Adipocyte (in vitro differentiated cells): Measurements from ENCODE around the gene PPM1M.

Source experiments
- DNase-seq: peaks from one replicate; pipeline ENCODE4 v3.0.0-alpha.2; 2015; ENCODE audit warnings: low read depth
- H3K27me3 ChIP-seq: replicated peaks from 2 replicates; pipeline ENCODE4 v1.7.0; 2013; ENCODE audit warnings: mild to moderate bottlenecking, low read length, moderate library complexity; ENCODE audit not compliant: control insufficient read depth, insufficient read depth
- H3K36me3 ChIP-seq: 2 replicates; pipeline ENCODE4 v1.7.0; 2013; ENCODE audit warnings: low read length, mild to moderate bottlenecking, moderate library complexity; ENCODE audit not compliant: control insufficient read depth, insufficient read depth, severe bottlenecking
- H3K4me1 ChIP-seq: 2 replicates; pipeline ENCODE4 v1.7.0; 2013; ENCODE audit warnings: mild to moderate bottlenecking, low read length, moderate library complexity; ENCODE audit not compliant: control insufficient read depth, insufficient read depth
- H3K4me3 ChIP-seq: 2 replicates; pipeline ENCODE4 v1.7.0; 2013; ENCODE audit warnings: mild to moderate bottlenecking, low read length, moderate library complexity
- H3K9ac ChIP-seq: 2 replicates; pipeline ENCODE4 v1.7.0; 2013; ENCODE audit warnings: mild to moderate bottlenecking, low read length, moderate library complexity
- H3K9me3 ChIP-seq: 2 replicates; pipeline ENCODE4 v1.7.0; 2013; ENCODE audit warnings: mild to moderate bottlenecking, low read length, moderate library complexity; ENCODE audit not compliant: control insufficient read depth

Gene PPM1M

DNA sequence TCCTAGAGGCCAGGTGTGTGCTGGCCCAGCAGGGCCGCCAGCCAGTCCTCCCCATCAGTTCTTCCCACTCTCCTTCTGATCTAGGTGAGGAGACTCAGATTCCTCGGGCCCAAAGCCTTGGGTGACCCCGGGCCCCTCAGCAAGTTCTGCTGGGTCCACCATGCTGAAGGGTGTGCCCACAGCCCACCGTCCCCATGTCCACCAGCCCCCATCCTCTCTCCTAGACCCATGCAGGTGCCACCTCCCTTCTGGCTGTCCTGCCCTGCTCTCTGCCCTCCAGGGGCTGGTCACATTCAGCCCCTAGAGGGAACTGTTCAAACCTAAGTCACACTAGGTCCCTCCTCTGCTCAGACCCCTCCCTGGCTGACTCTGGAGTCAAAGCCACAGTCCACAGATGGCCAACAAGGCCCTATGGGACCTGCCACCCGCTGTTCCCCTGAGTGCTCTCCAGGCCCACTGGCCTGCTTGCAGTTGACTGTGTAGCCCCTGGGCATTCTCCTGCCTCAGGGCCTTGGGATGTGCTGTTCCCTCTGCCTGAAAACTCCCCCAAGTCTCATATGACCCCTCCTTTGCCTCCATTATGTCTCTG, 19.2 kb upstream of the PPM1M start:
- Histone ChIP-seq H3K36me3 (peaks cover 35% of the 10 kb centered on the region), H3K9me3 (no peaks in the 10 kb centered on the region), H3K27me3 (no peaks in the 10 kb centered on the region), H3K4me3 (no peak overlapping the region), H3K4me1 (no peaks in the 10 kb centered on the region), H3K9ac (no peak overlapping the region)
- no peak for DNase-seq

DNA sequence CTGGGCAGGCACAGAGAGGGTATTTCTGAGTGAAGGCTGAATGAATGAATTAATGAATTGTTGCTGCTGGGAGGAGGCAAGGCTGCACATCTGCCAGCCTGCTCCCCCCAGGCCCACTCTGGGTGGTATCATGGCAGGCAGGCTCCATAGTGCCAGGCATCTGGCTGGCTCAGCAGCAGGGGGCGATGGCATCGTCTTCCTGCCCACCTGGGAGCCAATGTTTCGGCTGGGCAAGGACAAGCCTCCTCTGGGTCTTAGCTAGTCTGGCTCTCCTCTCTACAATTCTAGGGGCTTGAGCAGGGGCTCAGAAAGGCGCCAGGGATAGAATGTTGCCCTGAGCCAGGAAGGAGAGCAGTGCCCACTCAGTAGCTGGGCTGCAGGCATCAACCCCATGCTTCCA, 18.4 kb upstream of the PPM1M start:
- no peak overlapping the region for H3K9ac ChIP-seq
- H3K4me1 ChIP-seq, result no peaks in the 10 kb centered on the region
- no peak overlapping the region for H3K4me3 ChIP-seq
- H3K36me3 ChIP-seq, result peaks cover 42% of the 10 kb centered on the region
- no peaks in the 10 kb centered on the region for H3K27me3 ChIP-seq
- no peaks in the 10 kb centered on the region for H3K9me3 ChIP-seq
- DNase-seq, result no peak

DNA sequence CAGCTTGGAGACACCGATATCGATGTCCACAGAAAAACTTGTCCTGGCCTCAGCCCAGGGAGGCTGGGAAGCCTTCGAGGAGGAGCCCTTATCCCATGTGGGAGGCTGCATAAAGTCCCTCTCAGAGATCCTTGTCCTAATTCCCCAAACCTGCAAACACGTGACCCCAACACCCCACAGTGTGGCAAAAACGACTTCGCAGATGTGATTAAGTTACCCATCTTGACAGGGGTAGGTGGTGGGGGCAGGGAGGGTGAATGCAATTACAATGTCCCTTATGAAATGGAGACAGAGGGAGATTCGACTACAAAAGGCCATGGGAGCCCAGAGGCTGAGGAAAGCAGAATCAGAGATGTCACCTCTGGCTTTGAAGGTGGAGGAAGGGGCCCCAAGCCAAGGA, 17.8 kb upstream of the PPM1M start:
- Histone ChIP-seq H3K9ac (no peak overlapping the region), H3K4me1 (no peaks in the 10 kb centered on the region), H3K36me3 (peaks cover 48% of the 10 kb centered on the region), H3K27me3 (no peaks in the 10 kb centered on the region), H3K4me3 (no peak overlapping the region), H3K9me3 (no peaks in the 10 kb centered on the region)
- no peak for DNase-seq

DNA sequence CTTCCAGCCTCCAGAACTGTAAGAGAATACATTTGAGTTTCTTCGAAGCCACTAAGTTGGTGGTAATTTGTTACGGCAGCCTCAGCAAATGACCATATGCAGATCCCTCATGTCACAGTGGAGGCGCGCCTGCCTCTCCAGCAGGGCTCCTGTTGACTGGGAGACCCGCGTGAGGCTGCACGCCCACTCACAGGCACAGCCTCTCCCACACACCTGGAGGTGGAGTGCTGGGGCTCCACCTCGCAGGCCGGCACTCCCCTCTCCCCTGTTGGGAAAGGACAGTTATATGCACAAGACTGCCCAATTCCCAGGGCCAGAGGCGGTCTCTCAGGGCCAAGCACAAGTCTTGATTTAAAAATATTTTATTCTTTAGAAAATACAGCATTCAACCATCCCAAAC, 17.3 kb upstream of the PPM1M start:
- no peaks in the 10 kb centered on the region for H3K4me1 ChIP-seq
- H3K36me3 ChIP-seq, result peaks cover 53% of the 10 kb centered on the region
- H3K27me3 ChIP-seq, result no peaks in the 10 kb centered on the region
- no peak overlapping the region for H3K9ac ChIP-seq
- no peak for DNase-seq
- H3K4me3 ChIP-seq, result no peak overlapping the region
- no peaks in the 10 kb centered on the region for H3K9me3 ChIP-seq

DNA sequence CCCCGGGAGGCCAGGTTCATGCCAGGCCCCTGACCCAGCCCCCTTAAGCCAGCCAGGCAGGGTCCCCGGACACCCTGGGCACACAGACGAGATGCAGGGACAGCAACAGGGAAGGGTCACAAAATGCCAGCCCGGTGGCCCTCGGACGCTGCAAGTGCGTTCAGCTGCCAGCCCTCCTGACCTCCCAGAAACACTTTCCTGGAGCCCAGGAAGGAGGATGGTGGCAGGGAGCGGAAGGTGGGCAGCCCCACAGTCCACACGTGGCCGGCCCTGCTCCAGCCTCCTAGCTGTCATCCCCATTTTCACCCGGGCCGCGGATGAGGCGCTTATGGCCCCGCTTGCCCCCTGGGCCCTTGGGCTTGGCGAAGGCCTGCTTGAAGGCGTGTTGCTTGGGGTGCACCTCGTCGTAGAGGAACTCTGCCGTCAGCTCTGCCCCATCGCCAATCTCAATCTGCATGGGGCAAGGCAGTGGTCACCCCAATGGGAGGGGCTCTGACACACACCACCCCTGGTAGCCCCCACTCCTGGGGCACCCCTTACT, 16.7 kb upstream of the PPM1M start:
- H3K4me1 ChIP-seq, result peaks cover under 1% of the 10 kb centered on the region
- DNase-seq, result no peak

GRCh38 chr3:52229656-52230055, 15.9 kb upstream of the PPM1M start:
- Histone ChIP-seq H3K36me3 (peaks cover 62% of the 10 kb centered on the region), H3K9me3 (no peaks in the 10 kb centered on the region), H3K4me1 (peaks cover 9% of the 10 kb centered on the region), H3K9ac (no peak overlapping the region), H3K27me3 (no peaks in the 10 kb centered on the region), H3K4me3 (no peak overlapping the region)
- no peak for DNase-seq

More for the DNA sequence above, 16.7 kb upstream of the PPM1M start:
- no peak overlapping the region for H3K4me3 ChIP-seq
- H3K36me3 ChIP-seq, result peaks cover 55% of the 10 kb centered on the region
- no peak overlapping the region for H3K9ac ChIP-seq
- H3K9me3 ChIP-seq, result no peaks in the 10 kb centered on the region
- H3K27me3 ChIP-seq, result no peaks in the 10 kb centered on the region

DNA sequence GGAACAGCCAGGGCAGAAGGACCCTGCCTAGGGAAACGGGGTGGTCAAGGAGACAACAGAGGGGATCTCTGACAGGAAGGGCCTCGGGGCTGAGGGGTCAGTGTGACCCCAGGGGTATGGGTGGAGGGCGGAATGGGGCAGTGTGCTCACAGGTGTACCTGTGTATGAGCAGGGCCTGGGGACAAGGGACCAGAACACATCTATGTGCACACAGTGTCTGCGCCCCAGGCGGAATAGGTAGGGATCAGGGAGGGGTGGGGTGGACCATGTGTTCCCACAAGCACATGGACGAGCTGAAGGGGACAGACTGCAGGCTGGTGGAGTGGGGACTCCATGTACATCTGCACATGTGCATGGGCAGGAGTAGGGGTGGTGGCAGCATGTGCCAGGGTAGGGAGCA, 15.1 kb upstream of the PPM1M start:
- Histone ChIP-seq H3K36me3 (peaks cover 67% of the 10 kb centered on the region), H3K4me1 (peaks cover 15% of the 10 kb centered on the region), H3K9ac (no peak overlapping the region)

GRCh38 chr3:52230889-52231499, 14.6 kb upstream of the PPM1M start:
- H3K9me3 ChIP-seq, result no peaks in the 10 kb centered on the region
- no peak for DNase-seq
- no peak overlapping the region for H3K4me3 ChIP-seq
- H3K4me1 ChIP-seq, result peaks cover 19% of the 10 kb centered on the region
- no peak overlapping the region for H3K9ac ChIP-seq
- peaks cover 67% of the 10 kb centered on the region for H3K36me3 ChIP-seq
- no peaks in the 10 kb centered on the region for H3K27me3 ChIP-seq

More for the DNA sequence above, 15.1 kb upstream of the PPM1M start:
- no peaks in the 10 kb centered on the region for H3K27me3 ChIP-seq
- H3K9me3 ChIP-seq, result no peaks in the 10 kb centered on the region
- no peak overlapping the region for H3K4me3 ChIP-seq
- DNase-seq, result no peak

DNA sequence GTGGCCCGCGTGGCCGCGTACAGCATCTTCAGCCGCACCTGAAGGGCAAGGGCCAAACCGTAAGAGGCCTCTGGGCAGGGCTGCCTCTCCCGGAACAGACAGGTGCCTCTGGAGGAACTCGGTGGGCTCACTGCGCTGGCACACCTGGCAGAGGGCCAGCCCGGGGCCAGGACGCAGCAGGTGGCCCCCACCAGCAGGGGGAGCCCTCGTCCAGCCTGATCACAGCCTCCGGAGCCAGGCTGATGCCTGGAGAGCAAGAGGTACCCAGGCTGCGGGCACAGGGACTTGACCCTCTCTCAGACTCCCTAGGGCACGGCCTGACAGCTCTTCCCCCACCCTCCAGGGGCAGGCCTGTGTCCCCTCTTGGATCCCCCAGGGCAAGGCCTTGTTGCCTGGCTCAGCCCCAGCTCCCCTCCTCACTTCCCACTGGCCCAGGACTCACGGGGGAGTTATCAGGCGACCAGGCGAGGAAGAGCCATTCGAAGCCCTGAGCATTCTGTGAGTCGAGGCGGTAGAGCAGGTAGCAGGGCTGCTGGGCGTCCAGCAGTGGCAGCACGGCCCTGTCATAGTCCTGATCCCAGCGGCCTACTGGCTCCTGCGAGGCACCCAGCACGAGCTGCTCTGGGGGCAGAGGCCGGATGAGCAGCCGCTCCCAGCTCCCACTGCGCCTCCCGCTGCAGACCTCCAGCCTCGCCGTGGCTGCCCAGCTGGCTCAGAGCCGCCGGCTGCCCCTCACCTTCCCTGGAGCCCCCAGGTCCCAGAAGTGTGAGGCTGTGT, 13.9 kb upstream of the PPM1M start:
- Histone ChIP-seq H3K9ac (no peak overlapping the region), H3K9me3 (no peaks in the 10 kb centered on the region), H3K4me1 (peaks cover 22% of the 10 kb centered on the region), H3K36me3 (peaks cover 67% of the 10 kb centered on the region), H3K4me3 (no peak overlapping the region), H3K27me3 (no peaks in the 10 kb centered on the region)
- DNase-seq, result peak; percentile 75

- Histone ChIP-seq H3K4me1 (peaks cover 29% of the 10 kb centered on the region), H3K27me3 (no peaks in the 10 kb centered on the region), H3K4me3 (no peak overlapping the region), H3K36me3 (peaks cover 67% of the 10 kb centered on the region), H3K9ac (peak overlapping the region; percentile 60), H3K9me3 (no peaks in the 10 kb centered on the region)
- no peak for DNase-seq
These were observed 13.1 kb upstream of the PPM1M start for GRCh38 chr3:52232279-52233107.
